GM08714 (cell line): ENCODE data around the gene TSPAN11.

ENCODE experiments used
- H3K4me3 ChIP-seq: fragments of 200-500 bp; sonication (Bioruptor generic); 2 replicates; pipeline ENCODE4 v1.5.1; 2014; ENCODE audit warnings: mild to moderate bottlenecking, low read length, inconsistent platforms
- ZNF274 ChIP-seq: IDR thresholded peaks from 2 replicates; pipeline ENCODE4 v1.6.1; 2012; ENCODE audit warnings: mild to moderate bottlenecking, low read depth, low read length

Gene TSPAN11

DNA sequence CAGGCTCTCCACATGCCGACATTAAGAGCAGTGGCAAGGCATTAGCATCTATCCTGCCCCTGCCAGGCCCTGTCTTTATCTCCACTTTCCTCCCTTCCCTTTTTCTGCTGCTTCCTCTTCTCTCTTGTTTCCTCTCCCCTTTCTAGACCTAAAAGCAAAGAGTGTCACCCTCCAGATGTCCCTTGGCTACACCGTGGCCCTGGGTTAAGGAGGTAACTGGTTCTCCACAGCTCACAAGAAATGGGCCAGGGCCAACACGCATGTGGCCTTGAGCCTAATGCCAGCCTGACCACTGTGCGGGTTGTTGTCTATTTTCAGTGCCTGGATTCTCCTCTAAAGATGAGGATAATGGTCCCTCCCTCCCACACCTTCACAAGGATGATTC lies 105.4 kb downstream of the TSPAN11 start:
- no peak for TF ChIP-seq ZNF274
- no peak overlapping the region for H3K4me3 ChIP-seq

DNA sequence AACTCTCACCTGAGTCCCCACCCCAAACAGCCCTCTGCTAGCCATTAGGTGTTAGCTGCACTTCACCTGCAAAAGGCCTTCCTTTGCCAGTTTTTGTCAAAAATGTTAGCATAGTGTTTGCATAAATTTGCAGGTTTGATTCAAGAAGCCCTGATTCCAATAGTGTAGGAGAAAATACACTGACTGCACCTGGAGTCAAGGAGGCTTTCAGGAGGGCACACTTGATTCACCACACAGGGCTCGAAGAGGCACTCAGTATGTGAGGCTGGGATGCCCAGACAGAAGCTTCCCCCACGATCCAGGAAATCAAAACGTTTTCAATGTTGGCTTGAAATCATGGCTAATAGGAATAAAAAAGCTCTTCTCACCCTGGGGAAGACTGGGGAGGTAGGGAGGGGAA lies 106.6 kb downstream of the TSPAN11 start:
- TF ChIP-seq ZNF274: no peak
- H3K4me3 ChIP-seq: no peak overlapping the region

- H3K4me3 ChIP-seq: no peak overlapping the region
- TF ChIP-seq ZNF274: no peak
Observed at GRCh38 chr12:31033681-31034080, 107.1 kb downstream of the TSPAN11 start.

DNA sequence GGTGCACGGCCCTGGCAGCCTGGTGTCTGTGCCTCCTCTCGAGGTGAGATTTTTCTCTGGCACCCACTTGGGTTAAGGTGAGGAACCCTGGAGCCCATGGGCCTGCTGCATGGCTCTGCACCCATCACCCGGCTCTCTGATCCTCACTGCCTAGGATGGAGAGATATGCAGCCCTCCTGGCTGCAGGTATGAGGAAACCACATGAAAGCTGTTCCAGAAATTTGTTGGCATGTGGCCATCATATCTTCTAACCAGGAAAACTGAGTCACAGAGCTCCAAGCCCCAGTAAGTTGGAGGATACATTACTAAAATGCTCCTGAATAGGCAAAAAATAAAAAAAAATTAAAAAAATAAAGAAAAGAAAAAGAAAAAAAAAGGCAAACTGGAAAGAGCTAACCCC lies 107.8 kb downstream of the TSPAN11 start:
- no peak overlapping the region for H3K4me3 ChIP-seq
- no peak for TF ChIP-seq ZNF274

- no peak for TF ChIP-seq ZNF274
- no peak overlapping the region for H3K4me3 ChIP-seq
Observed at GRCh38 chr12:31035226-31035625, 108.7 kb downstream of the TSPAN11 start.

DNA sequence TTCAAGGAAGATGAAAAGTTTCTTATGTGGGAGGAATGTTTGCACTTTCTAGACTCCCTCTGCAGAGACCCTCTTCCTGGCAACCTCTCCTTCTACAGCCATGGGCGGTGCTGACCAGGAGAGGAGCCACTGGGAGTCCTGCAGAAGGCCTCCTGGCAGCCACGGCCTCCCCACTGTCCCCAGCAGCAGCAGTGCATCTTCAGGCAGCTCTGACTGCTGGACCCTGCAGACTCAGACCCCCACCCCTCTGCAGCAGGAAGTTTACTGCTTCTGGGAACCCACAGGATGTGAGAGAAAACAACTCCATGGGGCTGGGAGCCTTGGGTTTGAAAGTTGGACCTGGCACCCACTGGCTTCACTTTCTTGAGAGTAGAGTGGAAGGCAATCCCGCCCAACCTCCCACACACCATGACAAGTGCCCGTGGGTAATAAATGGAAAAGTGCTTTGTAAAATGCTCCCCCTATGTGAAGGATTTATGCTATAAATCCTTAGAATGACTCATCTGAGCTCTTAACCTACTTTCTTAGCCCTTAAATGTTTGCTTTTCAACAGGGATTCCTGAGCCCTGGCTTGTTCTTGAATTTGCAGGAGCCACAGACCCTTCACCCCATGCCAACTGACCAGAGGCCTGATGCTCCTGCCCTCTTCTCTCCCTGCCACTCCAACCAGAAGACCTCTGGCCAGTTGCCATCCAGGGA lies 109.6 kb downstream of the TSPAN11 start:
- no peak for TF ChIP-seq ZNF274
- no peak overlapping the region for H3K4me3 ChIP-seq

DNA sequence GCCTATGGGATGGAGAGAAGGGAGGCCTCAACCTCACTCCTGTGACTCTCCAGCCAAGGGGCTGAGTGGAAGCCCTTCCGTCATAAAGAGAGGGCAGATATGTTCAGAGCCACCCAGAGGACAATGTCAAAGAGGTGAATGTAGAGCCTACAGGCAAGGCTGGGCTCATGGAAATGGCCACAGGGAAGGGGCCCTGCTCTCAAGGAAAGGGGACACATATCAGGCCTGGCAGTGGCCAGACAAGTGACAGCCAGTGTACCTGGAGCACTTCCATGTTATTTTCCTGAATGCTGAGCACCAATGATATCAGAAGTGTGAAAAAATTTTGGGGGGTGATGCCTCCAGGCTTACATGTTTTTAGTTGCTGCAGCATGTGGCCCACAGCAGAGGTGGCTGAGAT lies 110.5 kb downstream of the TSPAN11 start:
- no peak overlapping the region for H3K4me3 ChIP-seq
- TF ChIP-seq ZNF274: no peak

GRCh38 chr12:31037931-31038330 lies 111.4 kb downstream of the TSPAN11 start:
- H3K4me3 ChIP-seq: no peak overlapping the region
- TF ChIP-seq ZNF274: no peak

DNA sequence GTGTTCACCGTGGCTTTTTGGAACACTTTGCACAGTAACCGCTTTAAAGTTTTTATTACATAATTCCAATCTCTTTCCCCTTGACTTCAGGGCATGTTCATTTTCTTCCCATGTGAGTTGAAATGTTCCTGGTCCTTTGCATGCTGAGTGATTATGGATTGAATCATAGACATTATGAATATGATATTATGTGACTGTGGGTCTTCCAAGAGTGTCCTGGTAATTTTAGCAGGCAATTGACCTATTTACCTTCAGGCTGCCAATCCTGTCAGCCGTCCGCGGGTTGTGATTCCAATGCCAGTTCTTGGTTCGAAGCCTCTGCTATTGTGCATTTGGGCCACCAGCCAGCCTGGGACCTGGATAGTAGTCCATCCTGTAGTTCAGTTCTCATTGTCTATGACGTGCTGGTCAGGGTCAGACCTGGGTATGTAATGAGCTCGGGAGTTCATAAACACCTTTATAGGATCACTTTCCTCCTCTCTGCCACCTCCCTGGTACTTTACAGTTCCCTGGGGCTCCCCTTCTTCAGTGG lies 114.6 kb downstream of the TSPAN11 start:
- no peak for TF ChIP-seq ZNF274
- no peak overlapping the region for H3K4me3 ChIP-seq
